WTC11 (cell line): ENCODE measurements around the gene PRKN. TPM values are rescaled to one million over a fixed set of nuclear protein-coding genes. Genes with fewer than 3 reads are reported as not detected.

Experiments
- ATAC-seq: fragments of 200-7000 bp; cut with Tn5 transposase; 2 replicates; pipeline ENCODE4 v1.10.0; 2021; ENCODE audit warnings: mild to moderate bottlenecking, moderate library complexity
- CTCF ChIA-PET: fragments of 300-600 bp; sonication (Branson Sonifier 250); formaldehyde crosslinking; loops from one replicate; lab custom pipeline; 2021; ENCODE audit warnings: antibody characterized with exemption; lab: Charles Lee
- POLR2A ChIA-PET: fragments of 350-600 bp; sonication (Branson Sonifier 250); formaldehyde crosslinking; loops from one replicate; lab custom pipeline; 2021; ENCODE audit warnings: antibody characterized with exemption; lab: Charles Lee
- DNase-seq: peaks from one replicate; pipeline ENCODE4 v3.0.0; 2021; ENCODE audit warnings: low spot score
- H3K27ac Mint-ChIP-seq: 2 replicates; pipeline ENCODE4 v1.8.0; 2021; ENCODE audit warnings: mixed read lengths
- H3K27me3 Mint-ChIP-seq: 2 replicates; pipeline ENCODE4 v1.8.0; 2021; ENCODE audit warnings: low read depth, mild to moderate bottlenecking, moderate library complexity, mixed read lengths
- H3K36me3 Mint-ChIP-seq: 2 replicates; pipeline ENCODE4 v1.8.0; 2021; ENCODE audit warnings: mixed read lengths
- H3K4me1 Mint-ChIP-seq: 2 replicates; pipeline ENCODE4 v1.8.0; 2022; ENCODE audit warnings: mixed read lengths
- H3K4me3 Mint-ChIP-seq: 2 replicates; pipeline ENCODE4 v1.8.0; 2021; ENCODE audit warnings: mild to moderate bottlenecking, moderate library complexity, mixed read lengths
- H3K9me3 Mint-ChIP-seq: 2 replicates; pipeline ENCODE4 v1.8.0; 2021; ENCODE audit warnings: mixed read lengths
- AR ChIP-seq: fragments of 250-450 bp; sonication (Bioruptor Pico); IDR thresholded peaks from 2 replicates; pipeline ENCODE4 v1.9.0; 2021; ENCODE audit warnings: mild to moderate bottlenecking
- ARID4B ChIP-seq: sonication (generic); formaldehyde crosslinking; IDR thresholded peaks from 2 replicates; pipeline ENCODE4 v1.8.0; 2023; ENCODE audit warnings: missing genetic modification reagents, mild to moderate bottlenecking, borderline replicate concordance
- ATF1 ChIP-seq: sonication (generic); formaldehyde crosslinking; IDR thresholded peaks from 2 replicates; pipeline ENCODE4 v1.8.1; 2023; ENCODE audit warnings: mild to moderate bottlenecking, moderate library complexity, missing genetic modification reagents
- ATF2 ChIP-seq: sonication (generic); formaldehyde crosslinking; IDR thresholded peaks from 2 replicates; pipeline ENCODE4 v1.8.1; 2022; ENCODE audit warnings: low read depth, missing genetic modification reagents, borderline replicate concordance
- ATF3 ChIP-seq: sonication (generic); formaldehyde crosslinking; conservative IDR thresholded peaks from 2 replicates; pipeline ENCODE4 v1.8.1; 2022; ENCODE audit warnings: mild to moderate bottlenecking, missing genetic modification reagents
- CBFB ChIP-seq: sonication (generic); formaldehyde crosslinking; IDR thresholded peaks from 2 replicates; pipeline ENCODE4 v1.8.1; 2022; ENCODE audit warnings: mild to moderate bottlenecking, low read depth, missing genetic modification reagents
- CDX4 ChIP-seq: fragments of 250-450 bp; sonication (Bioruptor Pico); IDR thresholded peaks from 2 replicates; pipeline ENCODE4 v1.9.0; 2021; ENCODE audit warnings: moderate library complexity, mild to moderate bottlenecking, inconsistent platforms, borderline replicate concordance
- CREB1 ChIP-seq: sonication (generic); formaldehyde crosslinking; IDR thresholded peaks from 2 replicates; pipeline ENCODE4 v1.8.0; 2023; ENCODE audit warnings: mild to moderate bottlenecking, missing genetic modification reagents
- E2F1 ChIP-seq: sonication (generic); formaldehyde crosslinking; IDR thresholded peaks from 2 replicates; pipeline ENCODE4 v1.8.0; 2022; ENCODE audit warnings: mild to moderate bottlenecking, missing genetic modification reagents
- ERG ChIP-seq: fragments of 250-450 bp; sonication (Bioruptor Pico); IDR thresholded peaks from 2 replicates; pipeline ENCODE4 v1.8.0; 2021; ENCODE audit warnings: mild to moderate bottlenecking
- GABPB1 ChIP-seq: sonication (generic); formaldehyde crosslinking; IDR thresholded peaks from 2 replicates; pipeline ENCODE4 v1.8.1; 2023; ENCODE audit warnings: mild to moderate bottlenecking, missing genetic modification reagents
- GTF2I ChIP-seq: fragments of 250-450 bp; sonication (Bioruptor Pico); conservative IDR thresholded peaks from 2 replicates; pipeline ENCODE4 v1.4.0; 2021; ENCODE audit warnings: mild to moderate bottlenecking
- JAZF1 ChIP-seq: fragments of 250-450 bp; sonication (Bioruptor Pico); IDR thresholded peaks from 2 replicates; pipeline ENCODE4 v1.9.0; 2021; ENCODE audit warnings: moderate library complexity, mild to moderate bottlenecking, inconsistent platforms
- JUN ChIP-seq: sonication (generic); formaldehyde crosslinking; IDR thresholded peaks from 2 replicates; pipeline ENCODE4 v1.8.0; 2023; ENCODE audit warnings: mild to moderate bottlenecking, missing genetic modification reagents
- MAX ChIP-seq: sonication (generic); formaldehyde crosslinking; IDR thresholded peaks from 2 replicates; pipeline ENCODE4 v1.8.0; 2022; ENCODE audit warnings: mild to moderate bottlenecking, missing genetic modification reagents
- MXD4 ChIP-seq: fragments of 250-450 bp; sonication (Bioruptor Pico); IDR thresholded peaks from 2 replicates; pipeline ENCODE4 v1.8.0; 2021; ENCODE audit warnings: mild to moderate bottlenecking, moderate library complexity, borderline replicate concordance
- NFE2L1 ChIP-seq: sonication (generic); formaldehyde crosslinking; IDR thresholded peaks from 2 replicates; pipeline ENCODE4 v1.8.1; 2023; ENCODE audit warnings: missing genetic modification reagents
- NR1H2 ChIP-seq: sonication (generic); formaldehyde crosslinking; IDR thresholded peaks from 2 replicates; pipeline ENCODE4 v1.9.0; 2021; ENCODE audit warnings: mild to moderate bottlenecking, moderate library complexity, missing genetic modification reagents
- NR2C2 ChIP-seq: sonication (generic); formaldehyde crosslinking; IDR thresholded peaks from 2 replicates; pipeline ENCODE4 v1.8.0; 2022; ENCODE audit warnings: mild to moderate bottlenecking, missing genetic modification reagents
- SOX15 ChIP-seq: fragments of 250-450 bp; sonication (Bioruptor Pico); IDR thresholded peaks from 2 replicates; pipeline ENCODE4 v1.9.0; 2021; ENCODE audit warnings: mild to moderate bottlenecking
- ZBTB21 ChIP-seq: sonication (generic); formaldehyde crosslinking; IDR thresholded peaks from 2 replicates; pipeline ENCODE4 v1.8.1; 2023; ENCODE audit warnings: mild to moderate bottlenecking, missing genetic modification reagents, borderline replicate concordance
- ZNF423 ChIP-seq: fragments of 250-450 bp; sonication (Bioruptor Pico); IDR thresholded peaks from 2 replicates; pipeline ENCODE4 v2.1.2; 2022; ENCODE audit warnings: mild to moderate bottlenecking, moderate library complexity
- total RNA-seq: library from RNA; stranded (reverse); gene quantifications from 3 replicates; pipeline ENCODE4 v1.2.3, GENCODE V29; 2021

PRKN gene
- total RNA-seq, 1 experiment from 2014 or later = 0.59 TPM

- TF ChIP-seq CBFB (CRISPR knock-in tag) = no peak
- no peak for TF ChIP-seq NR1H2 (CRISPR knock-in tag)
- no peak for TF ChIP-seq ATF1
Observed at GRCh38 chr6:161435748-161436070, 1291.9 kb downstream of the PRKN start (continued).

GRCh38 chr6:161434921-161435747 is 1292.4 kb downstream of the PRKN start:
- ChIA-PET CTCF (interaction anchor here (1.3 to 1.7 kb wide), 3 partner anchors 10 to 63 kb away, joined by 3 to 10 read pairs (median 4); no protein-coding TSS in a partner anchor), POLR2A (no interaction called here)
- ATAC-seq = no peak
- TF ChIP-seq ZNF423 (CRISPR knock-in tag) (no peak), NFE2L1 (CRISPR knock-in tag) (no peak), ERG (no peak), ATF2 (CRISPR knock-in tag) (no peak), E2F1 (CRISPR knock-in tag) (no peak), MXD4 (no peak), CREB1 (no peak), ZBTB21 (CRISPR knock-in tag) (no peak), ARID4B (no peak), JUN (CRISPR knock-in tag) (no peak), CDX4 (CRISPR knock-in tag) (no peak), JAZF1 (CRISPR knock-in tag) (no peak), GABPB1 (CRISPR knock-in tag) (no peak), SOX15 (no peak), GTF2I (CRISPR knock-in tag) (no peak), MAX (CRISPR knock-in tag) (no peak), AR (CRISPR knock-in tag) (no peak), ATF3 (CRISPR knock-in tag) (no peak), NR2C2 (CRISPR knock-in tag) (no peak)
- no peak for DNase-seq
- no peak overlapping the region for H3K4me3 Mint-ChIP-seq
- H3K27ac Mint-ChIP-seq = no peak overlapping the region
- H3K27me3 Mint-ChIP-seq = peaks cover under 1% of the 10 kb centered on the region; the same call in 1 of the 2 replicates
- H3K4me1 Mint-ChIP-seq = peaks cover 16% of the 10 kb centered on the region
- H3K9me3 Mint-ChIP-seq = peaks cover 3% of the 10 kb centered on the region
- peaks cover 2% of the 10 kb centered on the region for H3K36me3 Mint-ChIP-seq
